ENCODE measurements around the gene SMTN.
"Not testable (repeated sequence)": the region's sequence is repeated elsewhere in the genome, so short reads cannot be mapped to it uniquely, and the experiment has no call there.

Gene SMTN

DNA sequence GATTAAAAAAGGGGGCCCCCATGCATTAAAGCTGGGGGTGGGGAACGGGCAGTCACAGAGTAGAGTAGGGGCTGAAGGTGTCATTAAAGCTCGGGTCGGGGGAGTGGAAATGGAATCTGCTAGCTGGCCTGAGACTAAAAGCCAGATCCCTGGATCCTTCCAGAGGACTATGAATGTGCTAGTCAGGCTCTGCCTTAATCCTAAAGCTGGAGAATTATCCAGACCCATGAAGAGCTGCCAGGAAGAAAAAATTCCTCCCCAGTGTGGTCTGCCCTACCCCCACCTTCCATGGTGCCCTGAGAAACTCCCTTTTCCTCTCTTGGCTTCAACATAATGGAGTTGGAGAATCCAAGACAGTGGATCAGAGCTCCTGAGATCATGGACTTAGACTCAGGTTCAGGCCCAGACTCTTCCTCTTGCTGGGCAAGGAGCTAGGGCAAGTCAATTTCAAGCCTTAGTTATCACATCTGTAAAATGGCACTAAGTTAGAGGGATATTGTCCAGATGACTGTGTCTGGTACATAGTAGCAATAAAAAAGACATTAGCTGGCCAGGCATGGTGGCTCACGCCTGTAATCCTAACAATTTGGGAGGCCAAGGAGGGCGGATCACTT lies 24.0 kb upstream of the SMTN start:
- H3K4me3 ChIP-seq (ENCODE audit: low read length), result no peak overlapping the region
- no peak for TF ChIP-seq ZNF274 (IDR thresholded peaks at IDR 0.05; ENCODE audit: low read depth, low read length)

DNA sequence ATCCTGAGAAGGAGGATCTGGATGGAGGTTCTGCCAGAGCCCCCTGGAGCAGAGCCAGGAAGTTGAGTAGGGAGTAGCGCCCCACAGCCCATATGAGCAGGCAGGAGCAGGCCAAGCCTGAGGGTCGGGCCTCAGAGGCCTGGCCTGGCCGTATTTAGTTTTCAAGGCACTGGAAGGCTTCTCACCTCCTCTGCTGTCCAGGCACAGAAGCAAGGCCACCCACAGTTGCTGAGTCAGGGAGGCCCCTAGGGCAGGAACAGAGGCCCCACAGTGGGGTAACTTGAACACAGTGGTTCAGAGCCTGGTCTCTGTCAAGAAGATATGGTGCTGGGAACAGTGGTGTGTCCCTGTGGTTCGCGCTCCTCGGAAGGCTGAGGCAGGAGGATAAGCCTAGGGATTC lies 21.5 kb upstream of the SMTN start:
- not testable (repeated sequence) for H3K4me3 ChIP-seq (ENCODE audit: low read length)

DNA sequence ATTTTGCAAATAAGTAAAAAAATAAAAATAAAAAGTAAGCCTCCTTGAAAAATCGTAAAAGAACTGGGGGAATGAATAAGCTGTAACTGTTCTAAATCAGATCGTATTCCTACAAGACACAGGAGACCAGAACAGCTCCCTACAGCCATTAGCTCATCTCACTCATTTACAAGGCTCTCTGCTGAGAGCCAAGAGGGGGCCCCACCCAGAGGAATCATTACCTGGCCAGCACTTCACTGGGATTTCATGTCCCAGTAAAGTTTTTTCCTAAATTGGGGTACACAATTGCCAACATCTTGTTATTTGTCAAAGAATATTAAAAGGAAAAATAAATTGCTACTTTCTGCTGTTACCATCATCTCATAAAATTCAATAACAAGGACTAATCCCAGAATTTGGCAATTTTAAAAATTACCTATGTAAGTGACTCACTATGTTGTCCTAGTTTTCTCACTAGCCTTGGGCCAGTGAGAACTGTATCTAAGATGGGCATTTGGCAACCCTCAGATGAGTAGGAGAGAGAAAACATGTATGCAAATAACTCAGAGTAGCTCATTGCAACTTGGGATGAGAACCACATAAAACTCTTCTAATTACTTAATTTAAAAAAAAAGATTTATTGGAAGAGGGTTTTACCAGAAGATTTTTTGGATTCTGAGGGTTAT lies 18.4 kb upstream of the SMTN start:
- no peak overlapping the region for H3K4me3 ChIP-seq (ENCODE audit: low read length)
- no peak for TF ChIP-seq ZNF274 (IDR thresholded peaks at IDR 0.05; ENCODE audit: low read depth, low read length)

DNA sequence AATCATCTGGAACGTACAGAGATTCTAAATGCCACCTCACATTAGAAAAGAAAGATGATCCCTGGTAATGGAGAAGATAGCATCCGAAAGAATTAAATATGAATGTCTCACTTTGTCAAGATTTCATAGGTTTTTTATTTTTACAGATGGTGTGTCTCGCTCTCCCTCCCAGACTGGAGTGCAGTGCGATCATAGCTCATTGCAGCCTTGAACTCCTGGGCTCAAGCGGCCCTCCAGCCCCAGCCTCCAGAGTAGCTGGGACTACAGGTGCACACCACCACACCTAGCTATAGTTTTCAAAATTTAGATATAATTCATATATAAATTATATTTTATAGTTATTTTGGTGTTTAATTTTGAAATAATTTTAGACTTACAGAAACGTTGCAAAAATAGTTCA lies 16.7 kb upstream of the SMTN start:
- H3K4me3 ChIP-seq (ENCODE audit: low read length), result peak overlapping the region; percentile 17; the same call in 1 of the 2 replicates
- TF ChIP-seq ZNF274 (IDR thresholded peaks at IDR 0.05; ENCODE audit: low read depth, low read length), result no peak

DNA sequence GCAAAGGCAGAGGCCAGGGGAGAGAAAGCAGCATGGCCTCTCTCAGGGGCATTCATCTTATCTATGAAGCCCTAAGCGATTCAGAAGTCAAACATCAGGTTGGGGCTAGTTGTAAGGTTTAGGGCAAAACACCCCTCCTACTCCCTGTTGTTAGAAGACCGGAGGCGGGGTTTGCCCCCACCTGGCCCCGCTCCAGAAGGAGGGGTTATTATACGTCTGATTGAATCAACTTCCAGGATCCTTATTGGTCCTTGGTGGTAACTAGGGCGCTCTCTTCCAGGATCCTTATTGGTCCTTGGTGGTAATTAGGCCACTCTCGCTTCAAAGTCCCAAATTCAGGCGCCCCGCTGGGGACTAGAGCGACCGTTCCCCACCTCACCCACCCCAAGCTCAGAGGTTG lies 12.1 kb upstream of the SMTN start:
- H3K4me3 ChIP-seq (ENCODE audit: low read length), result no peak overlapping the region
- no peak for TF ChIP-seq ZNF274 (IDR thresholded peaks at IDR 0.05; ENCODE audit: low read depth, low read length)

DNA sequence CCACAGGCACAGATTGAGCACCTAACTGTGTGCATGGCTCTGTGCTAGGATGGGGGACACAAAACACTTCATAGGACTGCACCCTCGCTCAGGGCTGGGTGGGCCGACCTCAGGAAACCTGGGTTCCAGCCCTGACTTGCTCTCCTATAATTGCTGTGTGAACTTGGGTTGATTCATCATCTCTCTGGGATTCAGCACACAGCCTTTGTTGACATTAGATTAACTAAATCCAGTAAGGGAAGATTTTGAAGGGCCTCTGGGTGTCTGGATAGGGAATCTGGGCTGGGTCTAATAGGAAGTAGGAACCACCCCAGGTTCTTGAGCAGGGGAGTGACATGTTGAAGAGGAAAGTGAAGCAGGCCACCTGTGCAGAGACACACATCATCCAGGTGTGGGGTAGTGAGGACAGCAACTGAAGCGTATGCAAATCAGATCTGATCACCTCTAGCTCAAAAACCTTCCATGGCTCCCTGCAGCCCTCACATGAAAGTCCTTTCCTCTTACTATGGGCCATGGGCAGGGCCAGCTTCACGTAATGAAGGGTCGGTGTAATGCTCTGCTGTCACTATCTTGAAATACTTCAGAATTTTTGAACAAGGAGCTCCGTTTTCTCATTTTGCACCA lies 11.3 kb upstream of the SMTN start:
- H3K4me3 ChIP-seq (ENCODE audit: low read length), result not testable (repeated sequence)

DNA sequence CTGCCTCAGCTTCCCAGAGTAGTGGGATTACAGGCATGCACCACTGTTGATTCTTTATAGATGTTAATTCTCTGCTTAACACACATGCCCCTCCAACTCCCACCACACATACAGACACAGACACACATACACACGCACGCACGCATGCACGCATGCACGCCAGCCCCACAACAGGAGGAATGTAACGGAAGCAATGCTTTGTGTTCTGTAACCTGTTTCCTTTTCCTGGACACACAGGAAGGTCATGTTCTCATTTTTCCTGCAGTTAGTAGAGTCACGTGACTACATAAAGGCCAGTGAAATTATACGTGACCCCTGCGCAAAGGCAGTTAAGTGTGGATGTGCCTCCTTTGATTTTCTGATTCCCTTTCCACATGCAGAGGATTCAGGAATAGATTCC lies 8.0 kb upstream of the SMTN start:
- H3K4me3 ChIP-seq (ENCODE audit: low read length), result not testable (repeated sequence)

DNA sequence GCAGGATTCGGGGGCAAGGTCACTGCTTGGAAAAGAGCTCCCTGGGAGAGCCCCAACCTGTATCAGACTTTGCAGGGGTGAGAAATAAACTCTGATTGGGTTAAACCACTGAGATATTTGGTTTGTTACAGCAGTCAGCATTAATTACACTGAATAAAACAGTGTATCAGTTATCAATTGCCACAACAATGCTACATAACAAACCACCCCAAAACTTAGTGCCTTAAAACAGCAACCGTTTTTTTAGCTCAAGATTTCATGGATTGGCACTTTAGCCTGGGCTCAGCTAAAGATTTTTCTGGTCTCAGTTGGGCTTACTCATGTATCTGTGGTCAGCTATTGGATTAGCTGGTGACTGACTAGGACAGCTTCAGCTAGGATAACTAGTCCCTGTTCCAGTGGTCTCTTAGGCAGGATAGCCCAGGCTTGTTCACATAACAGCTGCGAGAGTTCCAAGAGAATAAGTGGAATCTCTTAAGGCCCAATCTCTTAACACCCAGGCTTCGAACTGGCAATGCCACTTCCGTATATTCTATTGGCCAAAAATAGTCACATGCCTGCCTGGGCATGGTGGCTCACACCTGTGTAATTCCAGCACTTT lies 7.5 kb upstream of the SMTN start:
- H3K4me3 ChIP-seq (ENCODE audit: low read length), result not testable (repeated sequence)

DNA sequence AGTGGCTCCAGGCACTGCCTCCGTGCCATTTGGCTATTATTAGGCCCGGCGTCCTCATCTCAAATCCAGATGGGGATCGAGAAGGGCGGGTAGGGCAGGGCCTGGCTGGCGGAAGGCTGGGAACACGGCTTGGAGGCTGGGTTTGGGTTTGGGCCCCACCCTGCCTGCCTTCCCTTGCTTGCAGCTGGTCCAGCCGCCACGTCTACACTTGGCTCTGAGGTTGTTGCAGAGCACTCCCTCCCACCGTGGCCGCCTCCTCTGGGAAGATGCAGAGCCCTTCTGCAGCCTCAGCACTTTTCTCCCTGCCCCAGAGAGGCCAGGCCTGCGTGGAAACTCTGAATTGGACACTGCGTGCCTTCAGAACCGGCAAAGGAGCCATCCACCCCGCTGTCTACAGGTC lies 5.2 kb upstream of the SMTN start:
- no peak overlapping the region for H3K4me3 ChIP-seq (ENCODE audit: low read length)

DNA sequence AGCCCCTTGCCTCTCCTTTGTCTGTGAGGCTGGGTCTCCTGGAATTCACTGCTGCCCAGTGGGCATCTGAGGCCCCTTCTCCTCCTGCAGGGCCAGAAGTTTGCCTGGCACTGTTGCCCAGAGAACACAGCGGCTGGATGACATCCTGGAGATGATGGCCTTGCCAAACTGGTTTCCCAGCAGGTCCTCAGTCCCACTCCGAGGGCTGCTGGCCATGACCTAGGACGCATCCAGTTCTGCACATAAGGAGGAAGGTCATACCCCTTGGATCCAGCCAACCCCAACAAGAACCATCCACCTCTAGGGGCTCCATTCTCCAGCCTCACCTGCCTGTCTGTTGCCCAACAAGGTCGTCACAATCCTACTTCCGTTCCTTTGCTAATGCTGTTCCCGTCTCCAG lies 3.4 kb upstream of the SMTN start:
- TF ChIP-seq ZNF274 (IDR thresholded peaks at IDR 0.05; ENCODE audit: low read depth, low read length), result no peak

More for the DNA sequence above, 5.2 kb upstream of the SMTN start:
- TF ChIP-seq ZNF274 (IDR thresholded peaks at IDR 0.05; ENCODE audit: low read depth, low read length), result no peak

DNA sequence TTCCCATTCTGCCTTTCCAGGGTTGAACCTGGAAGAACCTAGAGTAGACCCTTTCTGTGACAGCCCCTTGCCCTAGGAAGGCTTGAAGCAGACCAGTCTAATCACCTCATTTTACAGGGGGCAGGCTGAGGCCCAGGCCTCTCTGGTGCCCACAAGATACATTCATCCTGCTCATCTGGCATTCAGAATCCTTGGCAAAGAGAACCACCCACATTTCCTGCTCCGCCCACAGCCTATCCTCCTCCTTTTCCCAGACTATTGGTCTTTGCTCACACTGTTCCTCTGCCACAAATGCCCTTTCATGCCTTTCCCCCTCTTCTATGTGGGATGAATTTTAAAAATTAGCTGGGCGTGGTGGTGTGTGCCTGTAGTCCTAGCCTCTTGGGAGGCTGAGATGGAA lies 2.7 kb upstream of the SMTN start:
- not testable (repeated sequence) for H3K4me3 ChIP-seq (ENCODE audit: low read length)

More for the DNA sequence above, 3.4 kb upstream of the SMTN start:
- H3K4me3 ChIP-seq (ENCODE audit: low read length), result no peak overlapping the region

DNA sequence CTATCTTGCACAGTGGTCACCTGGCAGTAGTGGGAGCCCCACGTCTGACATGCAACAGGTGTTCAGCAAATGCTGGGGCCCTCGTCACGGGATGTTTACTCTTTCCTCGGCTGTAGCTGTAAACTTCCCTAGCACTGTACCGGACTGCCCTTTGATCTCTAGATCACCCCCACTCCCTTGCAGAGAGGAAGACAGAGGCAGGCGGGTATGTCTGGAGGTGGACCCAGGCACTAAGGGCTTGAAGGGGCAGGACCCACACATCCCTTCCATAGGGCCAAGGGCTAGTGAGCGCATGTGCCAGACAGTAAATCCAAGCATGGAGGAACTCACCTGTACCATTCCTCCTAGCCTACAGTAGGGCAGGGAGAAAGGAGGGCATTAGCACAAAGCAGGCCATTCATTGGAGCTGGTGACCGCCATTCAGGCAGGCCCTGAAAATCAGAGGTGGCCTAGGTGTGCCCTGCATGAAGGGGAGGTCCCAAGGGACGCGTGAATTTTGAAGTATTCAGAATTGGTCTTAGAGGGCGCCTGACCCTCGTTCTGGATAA lies 1.9 kb upstream of the SMTN start:
- no peak overlapping the region for H3K4me3 ChIP-seq (ENCODE audit: low read length)
- TF ChIP-seq ZNF274 (IDR thresholded peaks at IDR 0.05; ENCODE audit: low read depth, low read length), result no peak

DNA sequence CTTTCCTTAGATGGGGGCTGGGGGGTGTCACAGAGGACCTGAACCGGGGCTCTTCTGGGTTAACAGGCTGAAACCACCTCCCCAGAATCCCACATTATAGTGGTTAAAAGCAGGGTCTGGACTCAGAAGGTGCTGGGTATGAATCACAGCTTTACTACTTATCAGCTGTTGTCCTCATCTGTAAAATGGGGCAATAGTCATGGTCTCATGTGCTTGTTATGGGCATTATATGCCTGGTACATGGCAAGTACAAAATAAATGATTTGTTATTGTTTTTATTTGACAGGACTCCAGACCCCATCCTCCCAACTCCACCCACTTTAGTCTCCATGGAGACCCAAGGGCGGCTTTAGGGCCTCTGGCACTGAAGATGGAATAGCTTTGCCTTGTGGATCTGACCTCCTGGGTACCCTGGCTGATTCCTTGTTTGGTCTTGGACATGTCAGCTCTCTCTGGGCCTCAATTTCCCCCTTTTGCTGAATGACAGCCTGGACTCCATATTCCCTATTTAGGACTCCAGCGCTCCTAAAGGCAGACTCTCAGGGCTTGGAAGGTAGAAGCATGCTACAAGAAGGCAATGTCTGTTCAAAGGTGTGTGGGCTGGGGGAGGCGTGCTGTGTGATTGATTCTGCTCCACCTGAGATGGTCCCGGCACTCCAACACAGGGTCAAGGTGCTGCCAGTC lies 812 bp upstream of the SMTN start:
- TF ChIP-seq ZNF274 (IDR thresholded peaks at IDR 0.05; ENCODE audit: low read depth, low read length), result no peak

DNA sequence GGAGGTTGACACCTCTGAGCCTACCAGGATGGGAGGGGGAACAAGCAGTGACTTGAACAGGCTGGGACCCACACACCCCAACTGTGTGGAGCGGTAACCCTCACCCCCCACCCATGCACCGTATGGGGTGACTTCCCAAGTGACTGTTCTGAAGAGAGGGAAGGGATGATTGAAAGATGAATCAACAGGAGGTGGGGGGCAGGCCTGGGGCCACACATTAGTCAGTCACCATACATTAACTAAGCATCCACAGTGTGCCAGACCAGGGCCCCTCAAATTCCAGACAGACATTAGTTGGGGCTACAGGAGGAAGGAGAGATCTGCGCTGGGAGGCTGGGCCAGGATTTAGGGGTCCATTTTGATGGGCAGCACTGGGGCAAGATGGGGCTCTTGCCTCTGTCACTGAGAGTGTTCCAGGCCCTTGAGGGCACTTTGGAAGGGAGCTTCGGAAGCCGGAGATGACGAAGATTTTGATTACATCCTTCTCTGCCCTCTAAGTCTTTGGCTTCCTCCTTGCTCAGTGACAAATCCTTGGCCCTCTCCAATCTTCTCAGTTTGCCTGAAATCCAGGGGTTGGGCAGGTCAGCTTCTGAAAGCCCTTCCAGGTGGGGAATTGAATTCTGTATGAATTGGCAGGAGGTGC lies 966 bp downstream of the SMTN start:
- no peak for TF ChIP-seq ZNF274 (IDR thresholded peaks at IDR 0.05; ENCODE audit: low read depth, low read length)
- H3K4me3 ChIP-seq (ENCODE audit: low read length), result peak overlapping the region; percentile 71; the same call in 1 of the 2 replicates

More for the DNA sequence above, 812 bp upstream of the SMTN start:
- peak overlapping the region; percentile 71; the same call in 1 of the 2 replicates for H3K4me3 ChIP-seq (ENCODE audit: low read length)
